ENCODE results near the gene MT1A. TPM values are rescaled to one million over a fixed set of nuclear protein-coding genes. Genes with fewer than 3 reads are reported as not detected.
A peak's percentile ranks its signal among the peaks of the same experiment; 100 is the strongest.

MT1A gene
- total RNA-seq, 1 donor from 2014 or later, result not detected

DNA sequence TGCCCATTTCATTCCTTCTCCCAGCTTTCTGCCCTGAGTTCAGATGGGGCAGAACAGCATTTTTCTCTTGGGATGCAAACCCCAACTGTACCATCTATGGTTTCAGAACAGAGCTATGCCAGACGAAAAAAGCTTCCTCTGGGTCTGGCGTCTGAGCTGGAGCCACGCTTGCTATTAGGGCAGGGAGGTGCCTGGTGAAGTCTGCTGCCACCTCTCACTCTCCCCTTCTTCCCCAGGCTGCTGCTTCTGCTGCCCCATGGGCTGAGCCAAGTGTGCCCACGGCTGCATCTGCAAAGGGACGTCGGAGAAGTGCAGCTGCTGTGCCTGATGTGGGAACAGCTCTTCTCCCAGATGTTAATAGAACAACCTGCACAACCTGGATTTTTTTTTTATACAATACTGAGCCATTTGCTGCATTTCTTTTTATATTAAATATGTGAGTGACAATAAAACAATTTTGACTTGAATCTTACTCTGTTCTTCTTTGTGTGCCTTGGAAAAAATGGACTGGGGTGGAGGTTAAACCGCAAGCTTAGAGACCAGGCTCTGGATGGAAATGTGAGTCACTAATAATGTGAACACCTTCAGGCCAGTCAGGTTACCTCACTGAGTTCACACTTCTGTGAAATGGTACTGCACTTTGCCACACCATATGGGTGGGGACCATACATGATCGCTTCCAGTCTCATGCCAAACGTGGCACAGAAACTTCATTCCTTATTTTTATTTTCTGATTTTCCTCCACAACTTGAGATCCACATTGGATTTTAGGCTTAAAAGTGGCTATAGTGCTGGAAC, 1.7 kb upstream of the MT1A start:
- FAIRE-seq (no peak), DNase-seq (ENCODE audit: low read depth) (no peak)
- H3K4me1 Mint-ChIP-seq (ENCODE audit: low read depth, unreplicated experiment), result peaks cover 8% of the 10 kb centered on the region
- Histone ChIP-seq H3K27me3 (ENCODE audit: insufficient read depth, low read length) (peaks cover 96% of the 10 kb centered on the region), H3K4me2 (ENCODE audit: low read length) (no peak overlapping the region), H3K36me3 (ENCODE audit: insufficient read depth, low read length) (no peaks in the 10 kb centered on the region), H2AFZ (ENCODE audit: low read depth, low read length) (no peak overlapping the region), H3K4me1 (ENCODE audit: insufficient read depth, low read length) (peaks cover 21% of the 10 kb centered on the region), H4K20me1 (ENCODE audit: insufficient read depth, low read length) (no peaks in the 10 kb centered on the region), H3K9me3 (ENCODE audit: insufficient read depth, low read depth, low read length) (no peaks in the 10 kb centered on the region), H3K79me2 (ENCODE audit: insufficient read depth, low read length) (no peaks in the 10 kb centered on the region), H3K9ac (ENCODE audit: low read length) (no peak overlapping the region), H3K27ac (ENCODE audit: low read depth, low read length) (no peak overlapping the region), H3K4me3 (ENCODE audit: insufficient read depth, low read depth, low read length) (no peak overlapping the region)
- no peak overlapping the region for H3K27ac Mint-ChIP-seq (ENCODE audit: unreplicated experiment)
- no peaks in the 10 kb centered on the region for H3K36me3 Mint-ChIP-seq (ENCODE audit: low read depth, unreplicated experiment)
- H3K4me3 Mint-ChIP-seq (ENCODE audit: unreplicated experiment), result peak overlapping the region; percentile 34
- TF ChIP-seq EZH2 (IDR thresholded peaks at IDR 0.05; ENCODE audit: insufficient read depth, low read length) (no peak), CTCF (IDR thresholded peaks at IDR 0.05; ENCODE audit: insufficient read depth, low read depth, low read length) (no peak)
- H3K27me3 Mint-ChIP-seq (ENCODE audit: low read depth, unreplicated experiment), result peaks cover 90% of the 10 kb centered on the region
- peaks cover 2% of the 10 kb centered on the region for H3K9me3 Mint-ChIP-seq (ENCODE audit: unreplicated experiment)

- H3K9me3 ChIP-seq (ENCODE audit: insufficient read depth, low read depth, low read length), result no peaks in the 10 kb centered on the region
- no peaks in the 10 kb centered on the region for H3K79me2 ChIP-seq (ENCODE audit: insufficient read depth, low read length)
- H3K4me1 ChIP-seq (ENCODE audit: insufficient read depth, low read length), result peaks cover 24% of the 10 kb centered on the region
- H3K9me3 Mint-ChIP-seq (ENCODE audit: unreplicated experiment), result no peaks in the 10 kb centered on the region
- H3K27ac ChIP-seq (ENCODE audit: low read depth, low read length), result no peak overlapping the region
- H3K4me3 Mint-ChIP-seq (ENCODE audit: unreplicated experiment), result no peak overlapping the region
- H3K27me3 ChIP-seq (ENCODE audit: insufficient read depth, low read length), result peaks cover 99% of the 10 kb centered on the region
- no peak overlapping the region for H3K4me3 ChIP-seq (ENCODE audit: insufficient read depth, low read depth, low read length)
- no peaks in the 10 kb centered on the region for H4K20me1 ChIP-seq (ENCODE audit: insufficient read depth, low read length)
- H3K4me1 Mint-ChIP-seq (ENCODE audit: low read depth, unreplicated experiment), result peaks cover 4% of the 10 kb centered on the region
- H3K27me3 Mint-ChIP-seq (ENCODE audit: low read depth, unreplicated experiment), result peaks cover 91% of the 10 kb centered on the region
- no peak overlapping the region for H3K9ac ChIP-seq (ENCODE audit: low read length)
- no peak overlapping the region for H3K27ac Mint-ChIP-seq (ENCODE audit: unreplicated experiment)
- H3K4me2 ChIP-seq (ENCODE audit: low read length), result no peak overlapping the region
- H3K36me3 ChIP-seq (ENCODE audit: insufficient read depth, low read length), result no peaks in the 10 kb centered on the region
- FAIRE-seq (no peak), DNase-seq (ENCODE audit: low read depth) (no peak)
- no peaks in the 10 kb centered on the region for H3K36me3 Mint-ChIP-seq (ENCODE audit: low read depth, unreplicated experiment)
- H2AFZ ChIP-seq (ENCODE audit: low read depth, low read length), result no peak overlapping the region
- TF ChIP-seq EZH2 (IDR thresholded peaks at IDR 0.05; ENCODE audit: insufficient read depth, low read length) (no peak), CTCF (IDR thresholded peaks at IDR 0.05; ENCODE audit: insufficient read depth, low read depth, low read length) (no peak)
Measured at GRCh38 chr16:56639045-56639444, 579 bp downstream of the MT1A start.

DNA sequence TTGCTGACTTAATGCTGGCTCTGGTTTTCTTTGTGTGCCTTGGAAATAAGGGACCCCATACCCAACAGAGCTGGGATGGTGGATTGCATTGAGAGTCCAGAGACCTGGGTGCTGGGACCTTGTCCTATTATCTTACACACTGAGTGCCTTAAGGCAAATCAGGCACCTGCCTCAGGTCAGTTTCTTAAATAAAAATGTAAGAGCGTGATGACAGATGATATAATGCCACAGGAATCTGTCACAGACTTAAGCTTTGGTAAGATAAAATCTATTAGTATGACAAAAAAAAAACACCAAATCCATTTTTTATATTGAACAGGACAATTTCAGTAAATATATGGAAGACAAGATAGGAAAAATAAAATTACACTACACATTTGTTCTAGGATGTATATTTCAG, 1.6 kb downstream of the MT1A start:
- H4K20me1 ChIP-seq (ENCODE audit: insufficient read depth, low read length), result no peaks in the 10 kb centered on the region
- H3K4me1 ChIP-seq (ENCODE audit: insufficient read depth, low read length), result peaks cover 21% of the 10 kb centered on the region
- no peak for TF ChIP-seq CTCF (IDR thresholded peaks at IDR 0.05; ENCODE audit: insufficient read depth, low read depth, low read length)
- peak; percentile 4 for TF ChIP-seq EZH2 (IDR thresholded peaks at IDR 0.05; ENCODE audit: insufficient read depth, low read length)
- no peaks in the 10 kb centered on the region for H3K9me3 ChIP-seq (ENCODE audit: insufficient read depth, low read depth, low read length)
- H3K27me3 Mint-ChIP-seq (ENCODE audit: low read depth, unreplicated experiment), result peaks cover 91% of the 10 kb centered on the region
- H3K27me3 ChIP-seq (ENCODE audit: insufficient read depth, low read length), result peaks cover 99% of the 10 kb centered on the region
- no peaks in the 10 kb centered on the region for H3K36me3 ChIP-seq (ENCODE audit: insufficient read depth, low read length)
- H3K36me3 Mint-ChIP-seq (ENCODE audit: low read depth, unreplicated experiment), result no peaks in the 10 kb centered on the region
- no peak for FAIRE-seq
- no peak overlapping the region for H3K27ac Mint-ChIP-seq (ENCODE audit: unreplicated experiment)
- no peak overlapping the region for H2AFZ ChIP-seq (ENCODE audit: low read depth, low read length)
- H3K27ac ChIP-seq (ENCODE audit: low read depth, low read length), result no peak overlapping the region
- H3K79me2 ChIP-seq (ENCODE audit: insufficient read depth, low read length), result no peaks in the 10 kb centered on the region
- no peak overlapping the region for H3K4me3 Mint-ChIP-seq (ENCODE audit: unreplicated experiment)
- H3K4me1 Mint-ChIP-seq (ENCODE audit: low read depth, unreplicated experiment), result peaks cover 1% of the 10 kb centered on the region
- H3K4me3 ChIP-seq (ENCODE audit: insufficient read depth, low read depth, low read length), result no peak overlapping the region
- no peak overlapping the region for H3K9ac ChIP-seq (ENCODE audit: low read length)
- DNase-seq (ENCODE audit: low read depth), result no peak
- H3K9me3 Mint-ChIP-seq (ENCODE audit: unreplicated experiment), result no peaks in the 10 kb centered on the region
- H3K4me2 ChIP-seq (ENCODE audit: low read length), result no peak overlapping the region
